Peyer's patch (tissue), 4 donors: ENCODE measurements around the gene ATF7IP2. TPM values are rescaled to one million over a fixed set of nuclear protein-coding genes. Genes with fewer than 3 reads are reported as not detected.
"Not testable (repeated sequence)": the region's sequence is repeated elsewhere in the genome, so short reads cannot be mapped to it uniquely, and the experiment has no call there.

Experiments used
- DNase-seq, 3 donors: peaks; one replicate each; pipeline ENCODE4 v3.0.0-alpha.2; 2017 to 2019
- H3K27ac ChIP-seq, 4 donors: fragments of 200-600 bp; sonication (generic); one replicate each; pipeline ENCODE4 v1.5.1; 2016 to 2019
- H3K27me3 ChIP-seq, 2 donors: fragments of 200-600 bp; sonication (generic); one replicate each; pipeline ENCODE4 v1.5.1; 2019
- H3K36me3 ChIP-seq, 3 donors: fragments of 200-600 bp; sonication (generic); one replicate each; pipeline ENCODE4 v1.5.1; 2016 to 2019
- H3K4me1 ChIP-seq, 4 donors: fragments of 200-600 bp; sonication (generic); one replicate each; pipeline ENCODE4 v1.5.1; 2016 to 2019
- H3K4me3 ChIP-seq, 4 donors: fragments of 200-600 bp; sonication (generic); 1 replicate in 3 of 4; 2 replicates in 1 of 4; pipeline ENCODE4 v1.5.1; 2016 to 2019; ENCODE audit warnings: mild to moderate bottlenecking in 1 of 4
- H3K9me3 ChIP-seq, 4 donors: fragments of 200-600 bp; sonication (generic); one replicate each; pipeline ENCODE4 v1.5.1; 2016 to 2019; ENCODE audit warnings: mild to moderate bottlenecking in 1 of 4
- POLR2A ChIP-seq, 2 donors: fragments of 450-650 bp; IDR thresholded peaks; one replicate each; pipeline ENCODE4 v1.5.1; 2017; ENCODE audit warnings: antibody characterized with exemption in 2 of 2, mild to moderate bottlenecking in 2 of 2, moderate library complexity in 2 of 2
- total RNA-seq, 4 donors: library from RNA; depleted of rRNA; stranded (reverse); fragments of >200 nt; gene quantifications; one replicate each; pipeline ENCODE4 v1.1.0, GENCODE V29; 2016
- TF ChIP-seq, protein P1 (sequence below), 6 experiments: fragments of 450-650 bp in 4 of 6; fragments of 200-600 bp in 2 of 6; sonication (generic) in 1 of 6; IDR thresholded peaks; one replicate each; pipeline ENCODE4 v1.5.1; 2017 to 2019; ENCODE audit warnings: antibody characterized with exemption in 6 of 6, mild to moderate bottlenecking in 3 of 6, moderate library complexity in 1 of 6

ATF7IP2 gene
- total RNA-seq, 4 donors from 2014 or later = 9.9 to 27.2 (median 10.8) TPM

DNA sequence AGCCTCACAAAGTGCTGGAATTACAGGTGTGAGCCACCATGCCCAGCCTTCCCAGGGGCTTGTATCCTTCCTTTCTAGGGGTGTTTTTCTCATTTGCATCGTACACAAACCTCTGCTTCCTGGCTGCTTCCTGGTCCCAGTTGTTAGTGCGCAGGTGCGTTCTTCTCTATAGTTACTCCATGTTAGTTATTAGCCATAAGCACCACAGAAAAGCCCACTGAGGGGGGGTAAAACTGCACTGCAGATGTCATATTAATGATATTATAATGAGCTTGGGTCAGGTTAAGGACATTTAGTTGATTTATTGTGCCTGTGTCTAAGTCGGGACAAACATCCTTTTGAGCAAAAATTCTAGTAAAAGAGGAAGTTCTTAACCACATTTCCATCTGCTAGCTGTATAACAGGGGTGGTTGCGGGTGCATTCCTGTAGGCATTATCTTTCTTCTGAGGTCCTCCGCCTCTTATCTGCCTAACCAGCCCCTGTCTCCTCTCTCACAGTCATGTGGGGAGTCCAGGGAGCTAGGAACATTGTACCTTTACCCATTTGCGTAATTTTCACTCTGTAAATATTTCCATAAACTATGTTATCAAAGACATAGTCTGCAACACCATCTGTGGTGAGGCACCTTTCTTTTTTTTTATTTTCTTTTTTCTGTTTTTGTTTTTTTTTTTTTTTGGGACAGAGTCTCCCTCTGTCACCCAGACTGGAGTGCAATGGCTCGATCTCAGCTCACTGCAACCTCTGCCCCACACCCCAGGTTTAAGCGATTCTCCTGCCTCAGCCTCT lies 23.6 kb upstream of the ATF7IP2 start:
- H3K4me1 ChIP-seq = no peaks in the 10 kb centered on the region
- no peak for TF ChIP-seq POLR2A (IDR thresholded peaks at IDR 0.05)
- TF ChIP-seq, protein P1, sequence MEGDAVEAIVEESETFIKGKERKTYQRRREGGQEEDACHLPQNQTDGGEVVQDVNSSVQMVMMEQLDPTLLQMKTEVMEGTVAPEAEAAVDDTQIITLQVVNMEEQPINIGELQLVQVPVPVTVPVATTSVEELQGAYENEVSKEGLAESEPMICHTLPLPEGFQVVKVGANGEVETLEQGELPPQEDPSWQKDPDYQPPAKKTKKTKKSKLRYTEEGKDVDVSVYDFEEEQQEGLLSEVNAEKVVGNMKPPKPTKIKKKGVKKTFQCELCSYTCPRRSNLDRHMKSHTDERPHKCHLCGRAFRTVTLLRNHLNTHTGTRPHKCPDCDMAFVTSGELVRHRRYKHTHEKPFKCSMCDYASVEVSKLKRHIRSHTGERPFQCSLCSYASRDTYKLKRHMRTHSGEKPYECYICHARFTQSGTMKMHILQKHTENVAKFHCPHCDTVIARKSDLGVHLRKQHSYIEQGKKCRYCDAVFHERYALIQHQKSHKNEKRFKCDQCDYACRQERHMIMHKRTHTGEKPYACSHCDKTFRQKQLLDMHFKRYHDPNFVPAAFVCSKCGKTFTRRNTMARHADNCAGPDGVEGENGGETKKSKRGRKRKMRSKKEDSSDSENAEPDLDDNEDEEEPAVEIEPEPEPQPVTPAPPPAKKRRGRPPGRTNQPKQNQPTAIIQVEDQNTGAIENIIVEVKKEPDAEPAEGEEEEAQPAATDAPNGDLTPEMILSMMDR (IDR thresholded peaks at IDR 0.05) = no peak
- H3K27me3 ChIP-seq = no peaks in the 10 kb centered on the region
- no peak overlapping the region for H3K4me3 ChIP-seq
- no peaks in the 10 kb centered on the region for H3K36me3 ChIP-seq
- no peaks in the 10 kb centered on the region for H3K9me3 ChIP-seq
- peak in 1 of 3 donors; percentile 58 for DNase-seq
- peak overlapping the region in 1 of 4 donors; percentile 57 for H3K27ac ChIP-seq

- H3K4me1 ChIP-seq, H3K36me3 ChIP-seq, DNase-seq, H3K27me3 ChIP-seq, H3K4me3 ChIP-seq, H3K27ac ChIP-seq, H3K9me3 ChIP-seq: not testable (repeated sequence)
These were observed 23.0 kb upstream of the ATF7IP2 start for GRCh38 chr16:10362864-10363197.

- not testable (repeated sequence) for H3K9me3 ChIP-seq, H3K4me3 ChIP-seq, DNase-seq, H3K27ac ChIP-seq, H3K36me3 ChIP-seq, H3K4me1 ChIP-seq, H3K27me3 ChIP-seq
These were observed 19.2 kb upstream of the ATF7IP2 start for GRCh38 chr16:10366619-10367018.

GRCh38 chr16:10367616-10368188 lies 18.2 kb upstream of the ATF7IP2 start:
- no peak overlapping the region for H3K27ac ChIP-seq
- DNase-seq = no peak
- H3K4me1 ChIP-seq = no peaks in the 10 kb centered on the region
- H3K27me3 ChIP-seq = no peaks in the 10 kb centered on the region
- no peak overlapping the region for H3K4me3 ChIP-seq
- no peaks in the 10 kb centered on the region for H3K36me3 ChIP-seq
- no peaks in the 10 kb centered on the region for H3K9me3 ChIP-seq
- no peak for TF ChIP-seq POLR2A (IDR thresholded peaks at IDR 0.05)
- TF ChIP-seq, protein P1 (IDR thresholded peaks at IDR 0.05) = no peak

DNA sequence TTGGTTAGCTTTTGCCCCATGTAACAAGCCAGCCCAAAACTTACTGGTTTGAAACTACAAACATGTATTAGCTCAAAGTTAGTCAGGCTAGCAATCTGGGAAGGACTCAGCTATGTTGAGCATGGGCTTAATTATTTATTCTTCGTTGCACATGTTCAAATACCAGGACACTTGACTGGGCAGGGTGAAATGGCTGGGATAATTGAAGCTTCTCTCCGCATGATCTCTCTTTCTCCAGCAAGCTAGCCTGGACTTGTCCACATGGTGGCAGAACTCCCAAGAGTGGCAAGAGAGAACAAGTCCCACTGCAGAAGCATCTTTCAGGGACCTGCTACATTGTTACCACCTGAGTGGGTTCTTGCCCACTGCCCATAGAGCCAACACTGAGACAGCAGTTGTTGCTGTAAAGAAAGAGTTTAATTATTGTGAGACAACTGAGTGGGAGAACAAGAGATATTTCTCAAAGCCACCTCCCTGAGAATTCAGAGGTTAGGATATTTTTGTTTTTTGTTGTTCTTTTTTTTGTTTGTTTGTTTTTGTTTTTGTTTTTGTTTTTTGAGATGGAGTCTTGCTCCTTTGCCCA lies 16.8 kb upstream of the ATF7IP2 start:
- H3K4me3 ChIP-seq = no peak overlapping the region
- TF ChIP-seq POLR2A (IDR thresholded peaks at IDR 0.05) = no peak
- TF ChIP-seq, protein P1 (IDR thresholded peaks at IDR 0.05) = no peak
- H3K9me3 ChIP-seq = no peaks in the 10 kb centered on the region

GRCh38 chr16:10370096-10370726 lies 15.7 kb upstream of the ATF7IP2 start:
- Histone ChIP-seq H3K36me3 (no peaks in the 10 kb centered on the region), H3K4me1 (no peaks in the 10 kb centered on the region), H3K27ac (no peak overlapping the region), H3K27me3 (no peaks in the 10 kb centered on the region), H3K9me3 (no peaks in the 10 kb centered on the region), H3K4me3 (no peak overlapping the region)
- no peak for DNase-seq
- TF ChIP-seq, protein P1 (IDR thresholded peaks at IDR 0.05) = no peak
- no peak for TF ChIP-seq POLR2A (IDR thresholded peaks at IDR 0.05)

More for the DNA sequence above, 16.8 kb upstream of the ATF7IP2 start:
- Histone ChIP-seq H3K27ac (no peak overlapping the region), H3K36me3 (no peaks in the 10 kb centered on the region), H3K27me3 (no peaks in the 10 kb centered on the region), H3K4me1 (no peaks in the 10 kb centered on the region)
- no peak for DNase-seq
